Immature natural killer cell (primary cell): Measurements from ENCODE around the gene THEMIS. TPM values are rescaled to one million over a fixed set of nuclear protein-coding genes. Genes with fewer than 3 reads are reported as not detected.
A peak's percentile ranks its signal among the peaks of the same experiment; 100 is the strongest.

ENCODE experiments used
- DNase-seq, 3 donors: peaks; one replicate each; pipeline ENCODE4 v3.0.0; 2022; ENCODE audit warnings: mixed read lengths in 1 of 3
- H3K27ac Mint-ChIP-seq, 6 donors: one replicate each; pipeline ENCODE4 v1.8.0; 2020; ENCODE audit warnings: mixed read lengths in 6 of 6, mild to moderate bottlenecking in 5 of 6, inconsistent platforms in 4 of 6, moderate library complexity in 3 of 6
- H3K27me3 Mint-ChIP-seq, 3 donors: one replicate each; pipeline ENCODE4 v1.8.0; 2020 to 2021; ENCODE audit warnings: low read depth in 3 of 3, mild to moderate bottlenecking in 3 of 3, mixed read lengths in 3 of 3, moderate library complexity in 3 of 3, inconsistent platforms in 1 of 3
- H3K36me3 Mint-ChIP-seq, 3 donors: one replicate each; pipeline ENCODE4 v1.8.0; 2020; ENCODE audit warnings: mixed read lengths in 3 of 3, inconsistent platforms in 2 of 3, mild to moderate bottlenecking in 2 of 3
- H3K4me1 Mint-ChIP-seq, 2 donors: one replicate each; pipeline ENCODE4 v1.8.0; 2020; ENCODE audit warnings: inconsistent platforms in 2 of 2, mild to moderate bottlenecking in 2 of 2, mixed read lengths in 2 of 2, moderate library complexity in 1 of 2
- H3K4me3 Mint-ChIP-seq, 5 donors: one replicate each; pipeline ENCODE4 v1.8.0; 2020; ENCODE audit warnings: mild to moderate bottlenecking in 5 of 5, mixed read lengths in 5 of 5, inconsistent platforms in 3 of 5, moderate library complexity in 3 of 5
- H3K9me3 Mint-ChIP-seq, 6 donors: one replicate each; pipeline ENCODE4 v1.8.0; 2020; ENCODE audit warnings: mild to moderate bottlenecking in 6 of 6, mixed read lengths in 6 of 6, inconsistent platforms in 4 of 6, moderate library complexity in 3 of 6
- polyA plus RNA-seq, 3 donors: library from polyadenylated mRNA; unstranded; fragments of 300-500 nt; fragmentation: Illumina TruSeq; gene quantifications; one replicate each; pipeline ENCODE4 v1.2.3, GENCODE V29; 2021

THEMIS gene
- polyA plus RNA-seq, 3 donors from 2014 or later = 0.12 to 1.6 (median 0.57) TPM

DNA sequence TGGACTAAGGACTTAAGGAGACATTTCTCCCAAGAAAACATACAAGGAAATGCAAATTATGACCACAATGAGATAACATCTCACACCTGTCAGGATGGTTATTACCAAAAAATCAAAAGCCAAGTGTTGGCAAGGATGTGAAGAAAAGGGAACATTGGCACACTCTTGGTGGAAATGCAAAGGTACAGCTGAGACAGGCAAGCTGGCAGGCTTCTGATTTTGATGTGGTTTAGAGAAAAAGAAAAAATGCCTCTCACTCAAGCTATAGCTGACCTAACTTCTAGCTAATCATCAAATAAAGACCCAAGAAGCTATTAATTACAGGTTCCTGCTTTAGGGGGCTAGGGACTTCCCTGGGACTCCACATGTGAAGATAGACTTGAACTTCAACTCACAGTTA is 139.8 kb downstream of the THEMIS start:
- H3K27ac Mint-ChIP-seq = no peak overlapping the region
- H3K36me3 Mint-ChIP-seq = no peaks in the 10 kb centered on the region
- no peaks in the 10 kb centered on the region for H3K27me3 Mint-ChIP-seq
- no peak for DNase-seq
- H3K4me1 Mint-ChIP-seq = no peaks in the 10 kb centered on the region
- H3K4me3 Mint-ChIP-seq = no peak overlapping the region
- H3K9me3 Mint-ChIP-seq = peaks cover 0 to 3% (median 0%) of the 10 kb centered on the region in 6 donors

DNA sequence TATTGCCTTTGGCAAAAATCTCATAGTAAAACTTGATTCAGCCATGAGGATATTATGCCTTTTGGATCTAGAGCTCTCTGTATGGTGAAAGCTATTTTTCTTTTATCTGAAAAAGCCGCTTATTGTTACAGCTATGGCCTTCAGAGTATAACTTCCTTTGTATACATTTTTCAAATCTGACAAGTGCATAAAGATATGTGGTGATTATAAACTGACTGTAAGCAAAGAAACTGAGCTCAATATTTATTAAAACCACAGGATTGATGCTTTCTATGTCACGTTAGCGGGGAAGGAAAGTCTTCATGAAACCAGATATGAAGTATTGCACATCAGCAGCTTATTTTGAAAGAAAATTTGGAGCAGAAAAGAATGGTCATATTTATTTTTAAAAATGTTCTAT is 151.8 kb downstream of the THEMIS start:
- DNase-seq = no peak
- no peaks in the 10 kb centered on the region for H3K36me3 Mint-ChIP-seq
- peaks cover 0 to 3% (median 0%) of the 10 kb centered on the region in 3 donors for H3K27me3 Mint-ChIP-seq
- no peaks in the 10 kb centered on the region for H3K4me1 Mint-ChIP-seq
- H3K9me3 Mint-ChIP-seq = peaks cover 0 to 5% (median 0%) of the 10 kb centered on the region in 6 donors
- no peak overlapping the region for H3K4me3 Mint-ChIP-seq
- no peak overlapping the region for H3K27ac Mint-ChIP-seq

DNA sequence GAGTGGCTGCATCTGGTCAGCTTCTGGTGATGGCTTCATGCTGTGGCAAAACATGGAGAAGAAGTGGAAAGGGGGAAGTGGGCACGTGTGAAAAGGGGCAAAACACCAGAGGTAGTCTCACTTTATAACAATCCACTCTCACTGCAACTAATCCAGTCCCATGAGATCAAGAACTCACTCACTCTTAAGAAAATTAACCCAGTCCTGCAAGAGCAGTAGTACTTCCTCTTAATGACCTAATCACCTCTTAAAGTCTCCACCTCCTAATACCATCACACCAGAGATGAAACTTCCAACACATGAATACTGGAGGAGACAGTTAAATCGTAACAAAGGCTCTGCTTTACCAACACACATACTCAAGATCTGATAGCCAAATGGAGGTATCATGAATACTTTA is 152.6 kb downstream of the THEMIS start:
- Mint-ChIP-seq H3K9me3 (peaks cover 0 to 5% (median 0%) of the 10 kb centered on the region in 6 donors), H3K4me1 (no peaks in the 10 kb centered on the region), H3K27me3 (peaks cover 0 to 3% (median 0%) of the 10 kb centered on the region in 3 donors), H3K4me3 (no peak overlapping the region), H3K27ac (no peak overlapping the region), H3K36me3 (no peaks in the 10 kb centered on the region)
- no peak for DNase-seq

GRCh38 chr6:127738423-127738822 is 162.4 kb downstream of the THEMIS start:
- no peak overlapping the region for H3K27ac Mint-ChIP-seq
- no peak for DNase-seq

DNA sequence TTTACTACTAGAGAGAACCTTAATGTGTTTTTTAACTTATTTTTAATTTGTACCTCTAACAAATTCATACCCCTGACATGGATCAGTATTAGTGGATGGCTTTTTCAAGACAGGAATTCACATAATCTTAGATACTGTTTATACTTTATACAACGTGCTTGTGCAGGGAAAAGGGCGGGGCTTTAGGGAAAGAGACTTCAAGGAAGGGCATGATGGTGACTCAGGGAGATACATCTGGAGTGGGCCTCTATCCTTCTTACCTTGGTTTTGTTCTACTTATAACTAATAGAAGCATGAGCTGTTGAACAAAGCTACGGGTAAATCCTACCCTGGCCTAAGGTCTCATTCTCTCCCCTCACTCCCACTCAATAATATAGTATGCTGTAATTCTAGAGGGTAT is 163.1 kb downstream of the THEMIS start:
- Mint-ChIP-seq H3K4me1 (no peaks in the 10 kb centered on the region), H3K27me3 (peaks cover 0 to 3% (median 0%) of the 10 kb centered on the region in 3 donors), H3K27ac (no peak overlapping the region), H3K4me3 (no peak overlapping the region), H3K36me3 (no peaks in the 10 kb centered on the region), H3K9me3 (peaks cover 0 to 2% (median 0%) of the 10 kb centered on the region in 6 donors)
- no peak for DNase-seq

More at GRCh38 chr6:127738423-127738822, 162.4 kb downstream of the THEMIS start:
- Mint-ChIP-seq H3K27me3 (no peaks in the 10 kb centered on the region), H3K4me3 (no peak overlapping the region), H3K36me3 (no peaks in the 10 kb centered on the region), H3K4me1 (no peaks in the 10 kb centered on the region), H3K9me3 (peaks cover 0 to 2% (median 0%) of the 10 kb centered on the region in 6 donors)

GRCh38 chr6:127737009-127737486 is 163.8 kb downstream of the THEMIS start:
- H3K4me1 Mint-ChIP-seq = no peaks in the 10 kb centered on the region
- peaks cover 0 to 2% (median 0%) of the 10 kb centered on the region in 6 donors for H3K9me3 Mint-ChIP-seq
- no peaks in the 10 kb centered on the region for H3K36me3 Mint-ChIP-seq
- peaks cover 0 to 3% (median 0%) of the 10 kb centered on the region in 3 donors for H3K27me3 Mint-ChIP-seq
- H3K4me3 Mint-ChIP-seq = no peak overlapping the region
- DNase-seq = peak; percentile 35 to 43 (median 38)
- no peak overlapping the region for H3K27ac Mint-ChIP-seq

- no peak overlapping the region for H3K4me3 Mint-ChIP-seq
- no peaks in the 10 kb centered on the region for H3K4me1 Mint-ChIP-seq
- H3K9me3 Mint-ChIP-seq = no peaks in the 10 kb centered on the region
- H3K27ac Mint-ChIP-seq = no peak overlapping the region
- DNase-seq = no peak
- H3K27me3 Mint-ChIP-seq = peaks cover 0 to 3% (median 2%) of the 10 kb centered on the region in 3 donors
- no peaks in the 10 kb centered on the region for H3K36me3 Mint-ChIP-seq
Measured at GRCh38 chr6:127732927-127733326, 167.9 kb downstream of the THEMIS start.

- no peak overlapping the region for H3K4me3 Mint-ChIP-seq
Measured at GRCh38 chr6:127727260-127727953, 173.5 kb downstream of the THEMIS start.

DNA sequence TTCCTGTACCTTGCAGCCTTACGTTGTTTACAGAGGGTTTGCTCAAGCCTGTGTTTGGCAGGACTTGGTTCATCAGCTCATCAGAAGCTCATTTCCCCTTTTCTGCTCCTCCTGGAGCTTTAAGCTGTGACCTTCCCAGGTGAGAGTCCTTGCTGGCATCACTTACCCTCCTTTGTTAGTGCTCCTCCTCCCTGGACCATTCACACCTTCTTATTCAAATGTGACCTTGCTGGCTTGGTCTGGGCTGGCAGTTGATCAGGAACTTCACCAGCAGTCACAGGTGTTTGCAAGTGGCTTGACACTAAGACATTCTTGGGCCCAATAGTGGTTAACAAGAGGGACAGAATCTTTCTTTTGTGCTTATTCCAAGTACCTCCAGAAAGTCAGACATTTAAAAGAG is 175.0 kb downstream of the THEMIS start:
- peaks cover 0 to 4% (median 0%) of the 10 kb centered on the region in 3 donors for H3K27me3 Mint-ChIP-seq
- H3K27ac Mint-ChIP-seq = no peak overlapping the region
- no peak overlapping the region for H3K4me3 Mint-ChIP-seq

More at GRCh38 chr6:127727260-127727953, 173.5 kb downstream of the THEMIS start:
- Mint-ChIP-seq H3K9me3 (no peaks in the 10 kb centered on the region), H3K27me3 (peaks cover 0 to 4% (median 0%) of the 10 kb centered on the region in 3 donors), H3K36me3 (no peaks in the 10 kb centered on the region), H3K27ac (no peak overlapping the region), H3K4me1 (no peaks in the 10 kb centered on the region)
- no peak for DNase-seq

GRCh38 chr6:127718694-127719093 is 182.2 kb downstream of the THEMIS start:
- Mint-ChIP-seq H3K27me3 (no peaks in the 10 kb centered on the region), H3K27ac (no peak overlapping the region), H3K4me1 (no peaks in the 10 kb centered on the region), H3K4me3 (no peak overlapping the region), H3K36me3 (no peaks in the 10 kb centered on the region), H3K9me3 (peaks cover 0 to 1% (median 0%) of the 10 kb centered on the region in 6 donors)
- no peak for DNase-seq

More for the DNA sequence above, 175.0 kb downstream of the THEMIS start:
- H3K9me3 Mint-ChIP-seq = peaks cover 0 to 1% (median 0%) of the 10 kb centered on the region in 6 donors
- no peaks in the 10 kb centered on the region for H3K4me1 Mint-ChIP-seq
- no peaks in the 10 kb centered on the region for H3K36me3 Mint-ChIP-seq
- no peak for DNase-seq

DNA sequence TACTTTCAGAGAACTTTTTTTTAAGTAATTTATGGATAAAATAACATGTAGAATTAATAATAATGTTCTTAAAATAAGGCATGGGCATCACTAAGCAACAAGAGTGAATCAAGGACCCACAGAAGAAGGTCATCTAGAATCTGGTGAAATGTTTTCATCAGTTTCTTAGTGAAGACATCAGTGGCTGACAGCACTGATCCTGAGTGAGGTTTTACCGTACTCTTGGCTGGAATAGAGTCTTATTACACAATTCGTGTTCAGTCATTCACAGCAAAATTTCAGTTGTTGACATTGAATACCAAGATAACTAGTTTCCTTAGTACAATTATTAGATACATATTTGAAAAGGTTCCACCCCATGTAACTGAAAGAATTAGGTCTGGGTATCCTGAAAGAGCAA is 183.5 kb downstream of the THEMIS start:
- Mint-ChIP-seq H3K27ac (no peak overlapping the region), H3K36me3 (no peaks in the 10 kb centered on the region), H3K4me1 (no peaks in the 10 kb centered on the region), H3K4me3 (no peak overlapping the region), H3K9me3 (peaks cover 0 to 1% (median 0%) of the 10 kb centered on the region in 6 donors), H3K27me3 (no peaks in the 10 kb centered on the region)
- no peak for DNase-seq

DNA sequence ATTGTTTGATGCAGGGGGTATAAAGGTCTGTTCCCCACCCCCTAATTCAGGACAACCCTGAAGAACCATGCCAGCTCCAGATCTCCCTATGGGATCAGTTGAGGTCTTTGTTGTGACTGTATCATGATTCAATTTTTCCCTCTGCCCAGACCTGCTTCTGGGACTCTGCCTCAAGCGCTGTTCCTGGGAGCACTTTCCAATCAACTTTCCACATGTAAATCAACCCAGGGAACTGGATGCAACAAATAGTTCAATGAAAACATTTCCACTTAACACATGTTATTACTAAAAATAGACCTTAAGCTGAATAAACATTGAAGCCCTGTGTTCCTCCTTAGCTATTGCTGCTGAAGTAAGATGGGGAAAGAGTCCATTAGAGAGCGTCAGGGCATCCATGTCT is 184.4 kb downstream of the THEMIS start:
- DNase-seq = no peak
- H3K4me3 Mint-ChIP-seq = no peak overlapping the region
- no peaks in the 10 kb centered on the region for H3K27me3 Mint-ChIP-seq
- H3K36me3 Mint-ChIP-seq = no peaks in the 10 kb centered on the region
- no peak overlapping the region for H3K27ac Mint-ChIP-seq
- no peaks in the 10 kb centered on the region for H3K4me1 Mint-ChIP-seq
- no peaks in the 10 kb centered on the region for H3K9me3 Mint-ChIP-seq

DNA sequence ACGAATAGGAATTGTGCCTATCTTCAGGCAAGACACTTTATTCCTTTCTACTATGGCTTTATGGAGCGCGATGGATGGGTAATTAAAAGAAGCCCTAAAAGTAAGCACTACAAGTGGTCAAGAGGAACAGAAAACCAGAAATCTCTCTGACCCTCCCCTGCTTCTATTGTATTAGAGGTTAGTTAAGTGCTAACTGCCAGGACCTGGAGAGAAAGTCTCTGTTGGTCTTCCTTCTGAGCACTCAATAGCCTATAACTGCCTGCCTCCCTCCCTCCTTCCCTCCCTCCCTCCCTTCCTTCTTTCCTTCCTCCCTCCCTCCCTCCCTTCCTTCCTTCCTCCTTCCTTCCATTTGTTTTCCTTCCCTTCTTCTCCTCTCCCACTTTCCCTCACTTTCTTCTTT is 190.2 kb downstream of the THEMIS start:
- H3K4me3 Mint-ChIP-seq = no peak overlapping the region
- peaks cover 0 to 3% (median 1%) of the 10 kb centered on the region in 3 donors for H3K27me3 Mint-ChIP-seq
- H3K27ac Mint-ChIP-seq = no peak overlapping the region
- no peak for DNase-seq
- H3K4me1 Mint-ChIP-seq = no peaks in the 10 kb centered on the region
- peaks cover 0 to 2% (median 0%) of the 10 kb centered on the region in 6 donors for H3K9me3 Mint-ChIP-seq
- no peaks in the 10 kb centered on the region for H3K36me3 Mint-ChIP-seq

GRCh38 chr6:127706216-127706615 is 194.6 kb downstream of the THEMIS start:
- no peak for DNase-seq
- no peak overlapping the region for H3K4me3 Mint-ChIP-seq
- H3K27me3 Mint-ChIP-seq = peaks cover 1 to 4% (median 3%) of the 10 kb centered on the region in 3 donors
- H3K27ac Mint-ChIP-seq = no peak overlapping the region
- H3K4me1 Mint-ChIP-seq = no peaks in the 10 kb centered on the region
- no peaks in the 10 kb centered on the region for H3K36me3 Mint-ChIP-seq
- peaks cover 0 to 6% (median 2%) of the 10 kb centered on the region in 6 donors for H3K9me3 Mint-ChIP-seq
